Posterior vena cava (tissue), 2 donors: Measurements from ENCODE around the gene FHIT. TPM values are rescaled to one million over a fixed set of nuclear protein-coding genes. Genes with fewer than 3 reads are reported as not detected.

ENCODE experiments used
- DNase-seq: peaks from one replicate; pipeline ENCODE4 v3.0.0-alpha.2; 2020; ENCODE audit warnings: low spot score
- intact Hi-C, 2 donors: fragments of 100-400 bp; cut with DNase I; formaldehyde crosslinking; loops; one replicate each; pipeline versions ENCODE4 v1.14.1 to v1.14.2; 2022 to 2023
- total RNA-seq, 2 donors: library from RNA; stranded (reverse); fragmentation: NEBNext Ultra II Directional; extraction: Animal tissue kit (Norgen Biotek cat#: 25700); gene quantifications; one replicate each; pipeline ENCODE4 v1.2.1, GENCODE V29; 2021
- donor health status: DM: yes; HTN: yes; CAD: no.
- donor health status: DM: yes; HTN: yes; CAD: no.

FHIT gene
- total RNA-seq, 2 donors from 2014 or later: 6.0 to 9.2 TPM

DNA sequence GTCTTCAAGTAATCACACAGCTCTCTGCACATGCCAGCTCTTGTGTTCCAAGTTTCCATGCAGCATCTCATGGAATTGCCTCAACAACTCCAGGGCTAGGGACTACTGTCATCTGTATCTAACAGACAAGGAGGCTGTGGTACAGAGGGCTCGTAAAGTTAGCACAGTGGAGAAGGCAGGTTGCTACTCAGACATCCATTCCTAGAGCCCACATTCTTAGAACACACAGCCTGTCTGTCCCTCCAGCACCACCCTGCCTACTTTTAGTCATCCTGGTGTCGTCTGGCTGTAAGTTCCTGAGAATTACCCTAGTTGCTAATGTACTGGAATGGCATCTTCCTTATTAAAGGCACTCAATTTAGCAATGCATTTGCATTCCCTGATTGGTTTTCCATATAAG is 862.5 kb downstream of the FHIT start:
- intact Hi-C loops: no loop called here
- no peak for DNase-seq

DNA sequence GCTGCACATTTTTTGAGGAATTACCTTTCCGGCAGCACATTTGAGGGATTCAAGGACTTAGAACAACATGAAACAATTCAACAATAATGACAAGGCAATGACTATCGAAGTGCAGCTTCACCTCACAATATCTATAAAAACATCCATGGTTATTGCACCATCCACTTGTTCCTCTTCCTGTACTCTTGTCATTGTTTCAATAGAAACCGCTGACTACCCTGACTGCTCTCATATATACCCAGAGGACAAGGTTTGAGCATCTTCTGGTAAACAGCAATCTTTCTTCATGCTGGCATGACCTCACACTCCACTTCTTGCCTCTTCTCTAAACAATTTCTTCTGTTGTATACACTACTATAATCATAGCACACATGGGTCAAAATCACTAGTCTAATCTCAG is 864.9 kb downstream of the FHIT start:
- intact Hi-C loops: no loop called here
- no peak for DNase-seq

- intact Hi-C loops: no loop called here
- DNase-seq: no peak
Measured at GRCh38 chr3:60384341-60384740, 866.9 kb downstream of the FHIT start.

DNA sequence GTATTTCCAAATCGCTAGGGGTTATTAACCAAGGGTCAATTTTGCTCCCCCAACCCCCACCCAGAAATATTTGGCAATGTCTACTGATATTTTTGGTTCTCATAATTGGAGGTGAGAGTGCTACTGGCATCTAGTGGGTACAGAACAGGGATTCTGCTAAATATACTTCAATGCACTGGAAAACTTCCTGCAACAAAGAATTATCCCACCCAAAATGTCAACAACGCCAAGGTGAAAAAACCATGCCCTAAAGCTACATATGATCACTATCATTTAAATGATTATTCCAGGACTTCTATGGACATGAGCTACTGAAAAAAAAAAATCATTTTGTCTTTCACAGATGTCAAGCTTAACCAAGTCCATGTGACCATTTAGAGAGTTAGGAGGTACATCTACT is 867.9 kb downstream of the FHIT start:
- intact Hi-C loops: no loop called here
- no peak for DNase-seq

- no peak for DNase-seq
- intact Hi-C loops: no loop called here
Measured at GRCh38 chr3:60366486-60366885, 884.8 kb downstream of the FHIT start.

DNA sequence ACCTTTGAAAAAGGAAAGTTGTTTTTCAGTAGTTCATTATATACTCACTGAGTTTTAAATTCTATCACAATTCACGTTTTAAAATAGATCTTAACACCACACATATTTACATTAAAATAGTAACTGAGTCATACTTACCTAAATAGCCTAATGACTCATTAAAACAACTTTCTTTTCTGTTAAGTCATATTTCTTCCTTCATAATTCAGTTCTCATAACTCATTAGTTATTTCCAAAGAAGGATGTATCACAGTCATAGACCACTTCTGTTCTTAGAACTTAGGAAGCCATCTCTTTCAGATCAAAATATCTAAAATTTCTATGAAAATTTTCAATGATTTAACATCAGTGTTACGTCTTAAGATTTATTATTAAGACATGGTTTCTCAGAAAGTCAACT is 885.9 kb downstream of the FHIT start:
- intact Hi-C loops: no loop called here
- no peak for DNase-seq

DNA sequence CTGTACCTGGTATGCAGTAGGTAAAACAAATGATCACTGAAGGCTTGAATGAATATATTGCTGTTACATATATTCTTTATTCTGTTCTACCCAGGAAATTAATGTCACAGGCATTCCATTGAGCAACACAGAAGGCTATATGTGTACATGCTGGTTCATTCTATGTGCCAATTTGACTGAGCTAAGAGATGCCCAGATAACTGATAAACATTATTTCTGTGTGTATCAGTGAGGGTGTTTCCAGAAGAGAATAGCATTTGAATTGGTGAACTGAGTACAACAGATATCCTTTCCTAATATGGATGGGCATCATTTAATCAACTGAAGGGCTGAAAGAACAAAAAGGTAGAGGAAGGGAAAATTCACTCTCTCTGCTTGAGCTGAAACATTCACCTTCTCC is 886.8 kb downstream of the FHIT start:
- no peak for DNase-seq
- intact Hi-C loops: no loop called here

GRCh38 chr3:60363817-60364216 is 887.4 kb downstream of the FHIT start:
- intact Hi-C loops: no loop called here
- DNase-seq: no peak

GRCh38 chr3:60355825-60356224 is 895.4 kb downstream of the FHIT start:
- DNase-seq: no peak
- intact Hi-C loops: no loop called here

- no peak for DNase-seq
- intact Hi-C loops: no loop called here
Measured at GRCh38 chr3:60351481-60351880, 899.8 kb downstream of the FHIT start.

GRCh38 chr3:60344340-60344739 is 906.9 kb downstream of the FHIT start:
- DNase-seq: no peak
- intact Hi-C loops: no loop called here

DNA sequence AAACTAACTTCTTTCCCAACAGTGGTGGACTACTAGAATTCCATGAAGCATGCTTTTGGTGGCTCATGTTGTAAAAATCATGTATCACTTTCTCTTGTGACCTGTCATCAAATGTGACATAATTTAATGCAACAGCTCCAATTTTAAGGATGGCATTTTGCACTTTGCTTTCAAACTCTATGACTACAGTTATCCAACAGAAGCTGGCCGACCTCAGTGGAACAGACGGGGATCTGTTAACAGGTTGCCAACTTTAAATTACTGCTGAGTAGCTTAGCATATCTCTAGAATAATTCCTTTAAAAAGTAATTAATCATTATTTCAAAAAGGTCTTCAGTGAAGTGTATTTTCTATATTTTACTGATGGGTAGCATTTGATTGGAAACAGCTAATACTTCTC is 907.4 kb downstream of the FHIT start:
- no peak for DNase-seq
- intact Hi-C loops: no loop called here

DNA sequence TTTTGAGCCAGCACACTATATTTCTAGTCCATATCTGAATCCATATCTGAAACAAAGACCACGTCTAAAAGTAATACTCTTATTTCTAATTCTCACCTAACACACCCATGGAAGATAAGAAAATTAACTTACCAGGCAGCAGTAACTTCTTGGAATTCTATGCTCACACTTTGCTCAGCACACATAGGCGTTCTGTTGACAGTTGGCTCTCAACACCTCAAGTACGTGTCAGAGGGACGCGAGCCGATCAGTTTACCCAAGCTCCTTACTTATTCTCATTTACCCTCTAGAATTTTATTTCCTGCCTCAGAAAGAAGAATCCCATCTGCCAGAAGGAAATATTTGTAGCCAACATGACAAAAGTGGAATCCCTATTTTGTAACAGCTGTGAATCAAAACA is 911.9 kb downstream of the FHIT start:
- intact Hi-C loops: no loop called here
- no peak for DNase-seq

- intact Hi-C loops: no loop called here
- no peak for DNase-seq
Measured at GRCh38 chr3:60337421-60337820, 913.8 kb downstream of the FHIT start.

DNA sequence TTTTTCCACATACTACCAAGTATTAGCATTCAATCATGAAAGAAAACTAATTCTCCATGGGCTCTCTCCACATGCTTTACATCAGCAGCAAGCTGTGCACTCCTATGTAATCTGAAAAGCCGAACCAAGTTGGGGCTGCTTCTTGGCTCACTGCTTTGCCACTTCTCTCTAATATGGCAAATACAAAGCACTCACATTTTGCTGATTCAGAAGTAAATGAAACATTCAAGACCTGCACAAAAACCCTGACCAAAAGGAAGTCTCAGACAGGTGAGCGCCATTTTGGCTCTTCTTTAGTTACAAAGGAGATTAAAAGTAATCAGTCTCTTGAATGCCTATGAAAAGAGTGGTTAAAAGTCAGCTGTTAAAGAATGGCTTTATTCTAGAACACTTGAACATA is 915.2 kb downstream of the FHIT start:
- intact Hi-C loops: no loop called here
- DNase-seq: no peak

DNA sequence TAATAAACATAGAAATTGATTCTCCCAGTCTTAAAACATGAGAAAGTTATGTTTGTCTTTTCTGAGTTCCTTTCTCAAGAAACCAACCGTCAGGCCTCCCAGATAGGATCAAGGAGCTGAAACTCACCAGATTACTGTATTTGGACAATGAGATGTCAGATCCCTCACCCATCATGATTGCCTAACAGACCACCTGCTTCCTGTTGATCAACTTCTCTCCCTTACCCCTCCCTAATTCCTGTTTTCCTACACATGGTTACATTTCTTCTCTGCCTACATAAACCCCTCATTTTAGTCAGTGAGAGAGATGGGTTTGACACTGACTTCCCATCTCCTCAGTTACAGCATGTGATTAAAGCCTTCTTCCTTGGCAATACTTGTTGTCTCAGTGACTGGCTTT is 917.5 kb downstream of the FHIT start:
- intact Hi-C loops: no loop called here
- no peak for DNase-seq

- DNase-seq: no peak
- intact Hi-C loops: no loop called here
Measured at GRCh38 chr3:60330107-60330506, 921.1 kb downstream of the FHIT start.

- intact Hi-C loops: no loop called here
- DNase-seq: no peak
Measured at GRCh38 chr3:60325610-60326170, 925.6 kb downstream of the FHIT start.

DNA sequence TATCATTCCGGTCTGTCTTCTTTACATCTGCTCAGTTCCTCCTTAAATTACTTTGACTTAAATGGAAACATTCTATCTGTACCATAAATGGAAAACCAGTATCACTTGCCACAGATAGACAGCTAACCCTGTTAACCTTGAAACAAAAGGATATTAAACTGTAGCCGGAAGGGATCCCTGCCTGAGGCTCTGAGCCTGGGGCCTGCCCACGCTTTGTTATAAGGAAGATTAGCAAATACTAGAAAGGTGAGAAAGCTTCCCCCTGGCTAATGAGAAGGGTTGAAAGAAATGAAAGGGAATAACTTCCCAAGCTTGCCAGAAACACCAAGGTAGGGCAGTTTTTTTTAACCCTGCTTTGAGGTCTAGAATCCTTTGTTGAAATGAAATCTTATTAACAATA is 927.6 kb downstream of the FHIT start:
- intact Hi-C loops: no loop called here
- no peak for DNase-seq

- intact Hi-C loops: no loop called here
Measured at GRCh38 chr3:60323180-60323579, 928.1 kb downstream of the FHIT start.

DNA sequence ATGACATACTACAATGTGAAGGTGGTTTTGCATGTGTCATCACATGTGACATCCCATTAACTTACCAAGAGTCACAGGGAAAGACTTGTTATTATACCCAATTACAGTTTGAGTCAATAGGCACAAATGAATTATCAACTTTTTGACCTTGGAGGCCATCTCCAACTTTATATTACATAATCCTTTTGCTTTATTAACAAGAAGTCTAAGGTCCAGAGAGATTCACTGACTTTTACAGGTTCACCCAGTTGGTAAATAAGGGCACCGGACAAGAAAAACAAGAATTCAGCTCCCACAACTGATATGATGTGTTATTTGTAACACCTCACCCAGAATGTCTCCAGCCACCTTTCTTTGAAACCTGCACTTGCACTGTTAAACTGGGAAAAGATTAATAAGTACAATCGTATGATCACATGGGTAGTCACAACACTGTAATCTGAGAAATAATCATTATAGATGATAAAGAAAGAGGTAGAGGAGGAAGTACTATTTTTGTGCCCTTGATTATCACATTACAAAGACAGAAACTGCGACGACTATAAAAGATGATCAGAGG is 928.9 kb downstream of the FHIT start:
- intact Hi-C loops: no loop called here
- no peak for DNase-seq

More at GRCh38 chr3:60323180-60323579, 928.1 kb downstream of the FHIT start:
- DNase-seq: no peak
